Stimulated activated CD4-positive, alpha-beta T cell treated with anti-CD3 and anti-CD28 coated beads, TNF-alpha, amount 100 ng/mL, for 4 hours (primary cell): ENCODE results near the gene TNFRSF1A.

Experiments used
- DNase-seq, 3 experiments: peaks; one replicate each; pipeline ENCODE4 v3.0.0-alpha.2; 2020; ENCODE audit warnings: low read depth in 3 of 3

The TNFRSF1A gene

GRCh38 chr12:6341417-6342139, at the start of gene TNFRSF1A:
Gene TNFRSF1A, minus strand, starts transcription at chr12:6342076. Its CDS starts 262 bp downstream, at chr12:6341814.
- no peak for DNase-seq

- DNase-seq: no peak
Observed at GRCh38 chr12:6391013-6391412, 49.1 kb upstream of the TNFRSF1A start.

DNA sequence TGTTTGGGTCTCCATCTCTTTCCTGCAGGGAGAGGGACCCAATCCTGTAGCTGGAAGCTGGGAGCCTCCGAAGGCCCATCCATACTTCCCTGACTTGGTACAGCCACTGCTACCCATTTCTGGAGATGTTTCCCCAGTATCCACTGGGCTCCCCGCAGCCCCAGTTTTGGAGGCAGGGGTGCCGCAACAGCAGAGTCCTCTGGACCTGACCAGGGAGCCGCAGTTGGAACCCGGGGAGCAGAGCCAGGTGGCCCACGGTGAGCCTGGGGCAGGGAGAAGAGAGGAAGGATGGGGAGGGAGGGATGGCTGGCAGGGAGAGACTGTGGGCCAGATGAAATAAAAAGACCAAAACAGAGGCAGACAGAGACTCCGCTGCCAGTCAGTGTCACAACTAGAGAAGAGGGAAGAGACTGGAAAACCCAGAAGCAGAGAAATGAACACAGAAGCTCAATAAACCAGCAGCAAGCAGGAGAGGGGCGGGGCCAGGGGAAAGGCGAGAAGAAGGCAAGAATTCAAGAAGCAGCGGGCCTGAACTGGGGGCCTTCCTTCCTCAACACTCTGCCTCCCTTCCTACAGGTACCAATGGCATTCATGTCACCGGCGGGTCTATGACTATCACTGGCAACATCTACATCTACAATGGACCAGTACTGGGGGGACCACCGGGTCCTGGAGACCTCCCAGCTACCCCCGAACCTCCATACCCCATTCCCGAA, 48.4 kb upstream of the TNFRSF1A start:
- no peak for DNase-seq

DNA sequence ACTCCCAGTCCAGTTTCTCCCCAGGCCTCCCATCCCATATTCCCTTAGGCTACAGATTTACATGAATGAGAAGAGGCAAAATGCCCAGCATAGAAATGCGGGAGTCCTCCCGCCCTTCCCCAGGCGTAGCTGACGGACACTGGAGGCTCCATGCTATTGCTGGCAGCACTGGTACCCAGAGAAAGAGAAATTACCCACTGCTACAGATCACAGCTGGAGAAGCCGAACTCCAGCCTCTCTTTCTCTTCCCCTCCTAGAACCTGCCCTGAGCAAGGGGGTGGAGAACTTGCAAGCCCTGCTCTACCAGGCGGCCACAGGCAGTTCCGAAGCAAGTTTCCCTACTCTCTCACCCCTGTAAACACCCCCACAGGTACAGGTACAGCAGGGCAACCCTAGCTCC, 45.7 kb upstream of the TNFRSF1A start:
- no peak for DNase-seq

DNA sequence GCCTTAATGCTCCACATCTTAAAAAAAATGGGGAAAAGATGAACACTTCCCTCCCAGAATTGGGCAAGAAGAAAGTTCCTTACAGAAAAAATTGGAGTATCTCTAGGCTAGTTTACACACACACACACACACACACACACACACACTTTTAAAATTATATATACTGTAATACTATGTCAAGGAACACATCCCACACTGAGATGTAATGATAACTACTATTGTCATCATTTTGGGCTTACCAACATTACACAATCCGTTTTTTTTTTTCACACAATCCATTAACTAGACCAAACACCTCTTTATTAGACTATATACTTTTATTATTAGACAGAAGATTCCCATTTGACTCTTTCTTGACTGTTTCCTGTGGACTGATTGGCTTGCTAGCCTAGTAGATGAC, 44.6 kb upstream of the TNFRSF1A start:
- DNase-seq: no peak

- no peak for DNase-seq
Observed at GRCh38 chr12:6386038-6386437, 44.2 kb upstream of the TNFRSF1A start.

- no peak for DNase-seq
Observed at GRCh38 chr12:6384499-6385436, 42.9 kb upstream of the TNFRSF1A start.

GRCh38 chr12:6383572-6384498, 42.0 kb upstream of the TNFRSF1A start, which contains the start of gene LTBR:
Gene LTBR, plus strand, starts transcription at chr12:6384162. Its CDS starts 197 bp downstream, at chr12:6384359.
- DNase-seq: no peak

DNA sequence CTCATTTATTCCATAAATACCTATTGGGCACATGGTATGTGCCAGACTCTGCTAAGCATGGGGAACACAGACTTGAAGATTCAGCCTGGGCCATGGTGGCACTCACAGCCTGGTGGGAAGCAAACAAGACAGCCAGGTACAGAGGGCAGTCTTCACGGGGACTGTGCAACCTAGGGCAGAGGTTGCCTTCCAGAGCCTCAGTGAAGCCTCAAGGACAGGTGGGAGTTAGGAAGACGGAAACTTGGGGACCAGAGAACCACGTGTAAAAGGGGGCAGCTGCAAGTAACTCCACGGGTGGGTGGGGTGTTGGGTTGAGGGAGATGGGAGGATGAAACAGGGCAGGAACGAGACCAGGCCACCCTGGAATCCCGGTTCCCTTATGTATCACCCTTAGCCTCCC, 41.1 kb upstream of the TNFRSF1A start:
- DNase-seq: no peak

- no peak for DNase-seq
Observed at GRCh38 chr12:6382371-6382770, 40.5 kb upstream of the TNFRSF1A start.

DNA sequence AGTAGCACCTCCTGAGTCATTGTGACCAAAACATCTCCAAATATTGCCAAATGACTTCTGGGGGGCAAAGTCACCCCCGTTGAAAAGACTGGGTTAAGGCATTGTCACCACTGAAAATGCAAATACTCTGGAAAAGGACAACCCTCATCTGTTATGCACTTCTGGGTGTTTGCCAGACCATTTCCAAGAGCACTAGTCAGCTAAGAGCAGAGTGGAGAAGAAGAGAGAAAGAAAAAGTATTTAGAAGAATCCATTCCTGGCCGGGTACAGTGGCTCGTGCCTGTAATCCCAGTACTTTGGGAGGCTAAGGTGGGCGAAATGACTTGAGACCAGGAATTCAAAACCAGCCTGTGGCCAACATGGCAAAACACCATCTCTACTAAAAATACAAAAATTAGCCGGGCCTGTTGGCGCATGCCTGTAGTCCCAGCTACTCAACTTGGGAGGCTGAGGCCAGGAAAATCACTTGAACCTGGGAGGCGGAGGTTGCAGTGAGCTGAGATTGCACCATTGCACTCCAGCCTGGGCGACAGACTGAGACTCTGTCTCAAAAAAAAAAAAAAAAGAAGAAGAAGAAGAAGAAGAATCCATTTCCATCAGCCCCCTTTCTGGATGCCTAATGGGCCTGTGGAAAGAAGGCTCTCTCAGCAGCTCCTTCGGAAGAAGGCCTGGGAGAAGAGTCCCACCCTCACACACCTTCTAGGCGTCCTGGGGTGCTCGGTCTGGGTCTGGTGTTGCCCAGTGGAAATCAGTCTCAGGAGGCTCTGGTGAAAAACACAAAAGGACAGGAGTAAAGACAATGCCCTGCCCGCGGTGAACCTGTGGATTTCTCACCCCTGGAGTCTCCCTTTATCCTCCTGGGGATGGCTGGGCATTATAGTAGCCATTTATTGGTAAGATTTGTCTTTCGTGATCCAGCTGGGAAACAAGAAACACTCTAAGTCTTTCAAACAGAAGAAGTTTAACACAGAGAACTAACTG, 38.6 kb upstream of the TNFRSF1A start:
- no peak for DNase-seq

- DNase-seq: no peak
Observed at GRCh38 chr12:6378709-6379472, 37.0 kb upstream of the TNFRSF1A start.

- no peak for DNase-seq
Observed at GRCh38 chr12:6377667-6377994, 35.8 kb upstream of the TNFRSF1A start.

GRCh38 chr12:6376870-6377666, 35.2 kb upstream of the TNFRSF1A start:
- no peak for DNase-seq

DNA sequence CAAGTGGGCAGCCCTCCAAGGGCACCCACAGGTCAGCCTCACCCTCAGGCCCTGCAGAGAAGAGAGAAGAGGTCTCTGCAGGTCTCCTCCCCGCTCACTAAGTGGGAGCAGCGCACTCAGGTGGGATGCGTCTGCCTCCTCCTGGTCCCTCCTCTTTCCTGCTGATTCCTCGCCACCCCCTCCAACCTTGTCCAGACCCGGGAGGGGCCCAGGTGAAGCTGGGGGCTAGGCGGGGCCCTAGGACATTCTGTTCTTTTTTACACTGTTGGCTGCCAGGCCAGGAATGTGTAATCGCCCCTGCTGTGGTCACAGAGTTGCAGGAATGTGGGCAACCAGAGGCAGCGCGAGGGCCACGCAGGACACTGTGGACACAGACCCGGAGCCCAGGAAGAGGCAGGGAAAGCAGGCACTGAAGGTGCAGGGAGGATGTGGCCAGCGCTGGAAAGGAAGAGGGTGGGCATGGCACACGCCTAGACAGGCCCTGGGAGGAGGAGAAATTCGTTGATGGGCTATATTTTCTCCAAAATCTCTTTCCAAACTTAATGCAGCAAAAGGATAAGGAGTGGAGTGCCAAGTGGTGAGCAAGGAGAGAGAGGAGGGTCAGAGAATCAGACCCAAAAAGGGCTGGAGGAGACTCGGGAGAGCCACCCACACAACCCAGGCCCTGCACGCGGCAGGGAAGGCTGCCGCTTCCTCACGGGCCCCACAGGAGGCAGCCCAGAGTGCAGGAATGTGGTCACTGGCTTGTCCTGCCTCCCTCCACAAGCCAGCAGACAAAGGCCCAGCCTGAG, 34.4 kb upstream of the TNFRSF1A start:
- no peak for DNase-seq

DNA sequence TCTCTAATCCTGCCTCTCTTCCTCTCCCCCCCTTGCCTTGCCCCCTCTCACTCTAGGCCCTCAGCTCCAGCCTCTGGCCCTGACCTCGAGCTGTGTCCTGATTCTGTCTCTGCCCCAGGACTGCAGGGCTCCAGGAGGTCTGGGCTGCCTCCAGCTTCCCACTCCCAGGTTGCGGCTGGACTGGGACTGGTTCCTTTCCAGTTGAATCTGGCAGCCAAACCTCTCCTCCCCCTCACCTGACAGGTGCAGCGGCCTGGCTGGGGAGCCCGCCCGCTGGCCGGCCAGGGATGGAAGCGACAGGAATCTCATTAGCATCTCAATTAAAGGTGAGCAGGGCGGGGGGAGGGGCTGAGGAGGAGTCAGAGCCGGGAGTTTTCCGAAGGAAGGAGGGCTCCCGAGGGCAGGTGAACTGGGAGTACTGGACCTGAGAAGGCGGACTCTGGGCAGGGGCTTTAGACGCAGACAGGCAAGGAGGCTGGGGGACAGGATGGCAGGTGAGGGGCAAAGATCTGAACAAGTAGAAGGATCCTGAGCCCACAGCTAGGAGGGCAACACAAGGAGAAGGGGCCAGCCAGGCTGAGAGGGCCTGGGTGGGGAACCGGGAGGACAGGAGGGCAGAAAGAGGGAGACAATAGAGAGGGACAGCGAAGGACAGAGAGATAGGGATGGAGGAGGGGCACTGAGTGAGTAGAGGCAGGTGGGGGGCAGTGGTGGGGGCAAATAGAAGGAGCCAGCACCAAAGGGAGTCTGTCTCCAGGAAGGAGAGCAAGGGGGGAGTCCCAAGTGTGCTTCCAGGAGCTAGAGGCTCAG, 33.6 kb upstream of the TNFRSF1A start, which contains the start of gene SCNN1A:
Gene SCNN1A, minus strand, starts transcription at position 295 of the 810 bp plus-strand sequence. CDS start 780 bp downstream, outside the sequence.
- no peak for DNase-seq

DNA sequence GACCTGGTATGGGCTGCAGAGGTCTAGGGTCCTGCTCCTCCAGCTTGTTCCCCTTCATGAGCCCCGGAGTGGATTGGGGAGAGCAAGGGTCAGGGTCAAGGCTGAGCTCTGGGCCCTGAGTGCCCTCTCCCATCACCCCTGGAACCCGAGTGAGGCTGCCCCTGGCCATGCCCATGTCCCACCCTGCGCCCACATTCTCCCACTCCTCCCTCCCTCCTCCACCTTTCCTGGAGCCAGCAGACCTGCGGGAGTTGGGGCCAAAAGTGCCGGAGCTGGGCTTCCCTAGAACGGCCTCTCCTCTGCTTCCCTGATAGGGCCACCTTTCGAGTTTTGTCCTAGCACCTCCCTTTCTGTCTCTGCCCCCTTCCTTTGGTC, 32.9 kb upstream of the TNFRSF1A start:
- DNase-seq: no peak
